Germinal center (tissue), 1 donor: ENCODE data around the gene CCDC33.

Experiments used
- DNase-seq: peaks from one replicate; pipeline ENCODE4 v3.0.0; 2012; ENCODE audit warnings: mixed read lengths, low spot score

CCDC33 gene

GRCh38 chr15:74229686-74230085 lies 6.4 kb upstream of the CCDC33 start:
- DNase-seq: no peak

GRCh38 chr15:74231475-74231874 lies 4.7 kb upstream of the CCDC33 start:
- DNase-seq: no peak

GRCh38 chr15:74233373-74233772 lies 2.8 kb upstream of the CCDC33 start:
- no peak for DNase-seq

- no peak for DNase-seq
These were observed 2.1 kb upstream of the CCDC33 start for GRCh38 chr15:74233851-74234597.

GRCh38 chr15:74234598-74234875 lies 1.6 kb upstream of the CCDC33 start:
- no peak for DNase-seq

GRCh38 chr15:74239051-74239705 lies 3.1 kb downstream of the CCDC33 start:
- DNase-seq: no peak

GRCh38 chr15:74240002-74240568 lies 4.0 kb downstream of the CCDC33 start:
- no peak for DNase-seq

- no peak for DNase-seq
These were observed 4.9 kb downstream of the CCDC33 start for GRCh38 chr15:74240897-74241614.

GRCh38 chr15:74242441-74243185 lies 6.5 kb downstream of the CCDC33 start:
- no peak for DNase-seq

GRCh38 chr15:74243431-74243830 lies 7.3 kb downstream of the CCDC33 start:
- no peak for DNase-seq

- DNase-seq: no peak
These were observed 8.8 kb downstream of the CCDC33 start for GRCh38 chr15:74244822-74245341.

- no peak for DNase-seq
These were observed 9.3 kb downstream of the CCDC33 start for GRCh38 chr15:74245342-74245931.

- DNase-seq: no peak
These were observed 14.1 kb downstream of the CCDC33 start for GRCh38 chr15:74250266-74250665.

GRCh38 chr15:74251131-74251811 lies 15.1 kb downstream of the CCDC33 start:
- DNase-seq: no peak

GRCh38 chr15:74252291-74252690 lies 16.2 kb downstream of the CCDC33 start:
- DNase-seq: no peak

GRCh38 chr15:74252721-74253120 lies 16.6 kb downstream of the CCDC33 start:
- no peak for DNase-seq

- DNase-seq: no peak
These were observed 17.2 kb downstream of the CCDC33 start for GRCh38 chr15:74253211-74253921.

- no peak for DNase-seq
These were observed 21.0 kb downstream of the CCDC33 start for GRCh38 chr15:74257105-74257504.

- no peak for DNase-seq
These were observed 21.5 kb downstream of the CCDC33 start for GRCh38 chr15:74257623-74258022.
